OCI-LY7 (cell line): Measurements from ENCODE around the gene EPHA1. TPM values are rescaled to one million over a fixed set of nuclear protein-coding genes. Genes with fewer than 3 reads are reported as not detected.
"Not testable (repeated sequence)": the region's sequence is repeated elsewhere in the genome, so short reads cannot be mapped to it uniquely, and the experiment has no call there.

Experiments
- BruUV-seq: library from RNA; stranded (reverse); fragments of 400-500 nt; replicated peaks from 2 replicates; lab custom pipeline; 2021; lab: Mats Ljungman, UMichigan
- CTCF ChIA-PET: fragments of 300-600 bp; sonication (Branson Sonifier 250); formaldehyde crosslinking; loops from one replicate; lab custom pipeline; 2022; ENCODE audit warnings: antibody characterized with exemption; ENCODE audit not compliant: unreplicated experiment; lab: Charles Lee
- POLR2A ChIA-PET: fragments of 300-600 bp; sonication (Branson Sonifier 250); formaldehyde crosslinking; loops from one replicate; lab custom pipeline; 2022; ENCODE audit warnings: antibody characterized with exemption; lab: Charles Lee
- DNase-seq: peaks from one replicate; pipeline ENCODE4 v3.0.0-alpha.2; 2015; ENCODE audit warnings: low spot score
- H2AFZ ChIP-seq: fragments of 200-600 bp; sonication (generic), shearing (Covaris generic); 2 replicates; pipeline ENCODE4 v1.6.1; 2014; ENCODE audit warnings: mild to moderate bottlenecking, antibody characterized with exemption, low read length, moderate library complexity
- H3K27ac ChIP-seq: fragments of 200-600 bp; sonication (generic); 2 replicates; pipeline ENCODE4 v1.5.1; 2014; ENCODE audit warnings: mixed run types, low read depth, mild to moderate bottlenecking, moderate library complexity, low read length, inconsistent platforms; ENCODE audit not compliant: poor library complexity, severe bottlenecking
- H3K36me3 ChIP-seq: fragments of 200-600 bp; sonication (generic); 2 replicates; pipeline ENCODE4 v1.6.1; 2014; ENCODE audit warnings: mild to moderate bottlenecking, antibody characterized with exemption, low read length, moderate library complexity, mixed read lengths; ENCODE audit not compliant: insufficient read depth
- H3K4me1 ChIP-seq: fragments of 200-600 bp; sonication (generic); 2 replicates; pipeline ENCODE4 v1.5.1; 2014; ENCODE audit warnings: mild to moderate bottlenecking, low read length; ENCODE audit not compliant: insufficient read depth, poor library complexity, severe bottlenecking
- H3K4me2 ChIP-seq: fragments of 200-600 bp; sonication (generic); 2 replicates; pipeline ENCODE4 v1.6.1; 2014; ENCODE audit warnings: mild to moderate bottlenecking, low read length
- H3K4me3 ChIP-seq: fragments of 200-600 bp; sonication (generic); 2 replicates; pipeline ENCODE4 v1.5.1; 2014; ENCODE audit warnings: mild to moderate bottlenecking, low read depth, low read length; ENCODE audit not compliant: poor library complexity, severe bottlenecking
- H3K79me2 ChIP-seq: fragments of 200-600 bp; sonication (generic); 2 replicates; pipeline ENCODE4 v1.6.1; 2016; ENCODE audit warnings: low read depth, mild to moderate bottlenecking, low read length, moderate library complexity, mixed read lengths; ENCODE audit not compliant: insufficient read depth
- H3K9me2 ChIP-seq: fragments of 200-600 bp; sonication (generic); 2 replicates; pipeline ENCODE4 v1.6.1; 2016; ENCODE audit warnings: mild to moderate bottlenecking, low read length, mixed read lengths; ENCODE audit not compliant: insufficient read depth
- H3K9me3 ChIP-seq: fragments of 200-600 bp; sonication (generic); 2 replicates; pipeline ENCODE4 v1.6.1; 2014; ENCODE audit warnings: mild to moderate bottlenecking, mixed run types, low read length, mixed read lengths
- H4K20me1 ChIP-seq: fragments of 200-600 bp; sonication (generic); 2 replicates; pipeline ENCODE4 v1.6.1; 2014; ENCODE audit warnings: mild to moderate bottlenecking, antibody characterized with exemption, low read length, moderate library complexity, mixed read lengths; ENCODE audit not compliant: insufficient read depth
- CTCF ChIP-seq: fragments of 200-600 bp; sonication (generic); conservative IDR thresholded peaks from 2 replicates; pipeline ENCODE4 v1.5.1; 2014; ENCODE audit warnings: mild to moderate bottlenecking, antibody characterized with exemption, low read length, moderate library complexity, mixed read lengths
- EZH2phosphoT487 ChIP-seq: fragments of 200-600 bp; sonication (generic); IDR thresholded peaks from 2 replicates; pipeline ENCODE4 v1.6.1; 2018; ENCODE audit warnings: low read depth, borderline replicate concordance, mild to moderate bottlenecking, mixed run types, antibody characterized with exemption, low read length, moderate library complexity, mixed read lengths
- intact Hi-C: fragments of 100-400 bp; cut with micrococcal nuclease; formaldehyde crosslinking; loops from one replicate; pipeline ENCODE4 v1.10.0; 2022; ENCODE audit not compliant: unreplicated experiment
- total RNA-seq, 2 experiments: library from RNA; depleted of rRNA in 1 of 2; stranded (reverse); fragments of >200 nt in 1 of 2; shearing (Covaris generic) in 1 of 2; gene quantifications; 2 replicates each; pipeline ENCODE4 v1.2.3, GENCODE V29; 2014 to 2022

EPHA1 gene
- total RNA-seq, 2 experiments from 2014 or later = not detected

DNA sequence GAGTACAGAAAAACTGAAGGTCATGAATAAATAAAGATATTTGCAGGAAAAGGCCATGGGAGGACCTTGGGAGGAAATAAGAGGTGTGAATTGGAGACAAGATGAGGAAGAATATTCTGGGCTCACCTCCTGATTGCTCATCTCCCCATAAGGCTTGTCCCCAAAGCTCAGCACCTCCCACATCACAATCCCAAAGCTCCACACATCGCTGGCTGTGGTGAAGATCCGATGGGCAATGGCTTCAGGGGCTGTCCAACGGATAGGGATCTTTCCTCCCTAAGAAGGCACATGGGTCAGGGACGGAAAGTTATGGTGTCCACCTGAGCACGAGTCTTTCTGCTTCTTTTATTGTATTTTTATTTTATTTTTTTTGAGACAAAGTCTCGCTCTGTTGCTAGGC lies 14.6 kb downstream of the EPHA1 start:
- intact Hi-C loops = no loop called here
- Histone ChIP-seq H3K4me2 (no peak overlapping the region), H3K79me2 (no peaks in the 10 kb centered on the region), H3K36me3 (no peaks in the 10 kb centered on the region), H3K9me3 (no peaks in the 10 kb centered on the region), H4K20me1 (no peaks in the 10 kb centered on the region), H3K27ac (no peak overlapping the region), H3K4me1 (no peaks in the 10 kb centered on the region), H3K4me3 (no peak overlapping the region), H2AFZ (no peak overlapping the region), H3K9me2 (no peaks in the 10 kb centered on the region)
- no TSS peak for BruUV-seq
- ChIA-PET POLR2A (interaction anchor here (0.6 kb wide), 1 partner anchor 119 kb away, joined by 6 read pairs; no protein-coding TSS in a partner anchor), CTCF (no interaction called here)
- TF ChIP-seq EZH2phosphoT487 (no peak), CTCF (no peak)
- DNase-seq = no peak

DNA sequence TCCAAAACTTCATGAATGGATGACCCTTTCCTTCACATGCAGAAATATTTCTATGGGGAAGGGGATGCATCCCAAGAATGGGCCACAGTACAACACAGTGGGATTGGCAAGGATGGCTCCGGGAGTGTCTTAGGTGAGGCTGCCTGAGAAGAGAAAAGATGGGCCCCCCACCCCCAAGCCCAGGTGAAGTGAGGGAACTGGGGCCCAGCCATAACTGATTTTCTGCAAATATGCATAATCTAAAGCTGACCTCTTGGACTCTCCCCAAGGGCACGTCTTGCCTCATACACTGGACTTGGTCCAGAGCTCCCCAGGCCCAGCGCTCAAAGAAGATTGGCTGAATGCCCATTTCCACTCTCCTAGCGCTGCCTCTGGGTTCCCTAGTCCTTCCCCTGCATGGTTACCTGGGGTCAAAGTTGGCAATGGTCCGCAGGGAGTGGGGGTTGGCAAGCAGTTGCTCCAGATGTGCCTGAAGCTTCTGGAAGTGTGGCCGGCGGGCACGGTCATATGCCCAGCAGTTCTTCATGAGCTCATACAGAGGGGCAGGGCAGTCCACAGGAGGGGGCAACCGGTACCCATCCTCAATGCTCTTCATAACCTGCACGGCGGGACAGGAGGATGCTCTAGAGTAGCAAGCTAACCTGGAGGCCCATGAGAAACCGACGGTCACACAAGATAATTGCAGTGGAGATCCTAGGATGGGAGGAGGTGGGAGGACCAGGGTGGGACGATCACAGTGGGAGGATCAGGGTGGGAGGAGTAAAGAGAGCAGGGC lies 15.2 kb downstream of the EPHA1 start:
- Histone ChIP-seq H2AFZ (no peak overlapping the region), H3K36me3 (no peaks in the 10 kb centered on the region), H3K79me2 (no peaks in the 10 kb centered on the region), H3K27ac (no peak overlapping the region), H3K9me3 (no peaks in the 10 kb centered on the region), H3K4me2 (no peak overlapping the region), H3K4me1 (no peaks in the 10 kb centered on the region), H4K20me1 (no peaks in the 10 kb centered on the region), H3K9me2 (no peaks in the 10 kb centered on the region), H3K4me3 (no peak overlapping the region)
- DNase-seq = no peak
- intact Hi-C loops = no loop called here
- no TSS peak for BruUV-seq
- CTCF ChIA-PET = no interaction called here
- POLR2A ChIA-PET = interaction anchor here (0.6 kb wide), 1 partner anchor 119 kb away, joined by 6 read pairs; no protein-coding TSS in a partner anchor
- TF ChIP-seq EZH2phosphoT487 (no peak), CTCF (no peak)

GRCh38 chr7:143392875-143393266 lies 15.8 kb downstream of the EPHA1 start:
- Histone ChIP-seq H3K79me2 (no peaks in the 10 kb centered on the region), H3K27ac (no peak overlapping the region), H3K9me2 (no peaks in the 10 kb centered on the region), H2AFZ (no peak overlapping the region), H3K9me3 (no peaks in the 10 kb centered on the region), H3K4me1 (no peaks in the 10 kb centered on the region), H3K4me3 (no peak overlapping the region), H3K36me3 (no peaks in the 10 kb centered on the region), H3K4me2 (no peak overlapping the region), H4K20me1 (no peaks in the 10 kb centered on the region)
- POLR2A ChIA-PET = interaction anchor here (0.6 kb wide), 1 partner anchor 753 kb away, joined by 3 read pairs; no protein-coding TSS in a partner anchor
- TF ChIP-seq EZH2phosphoT487 (no peak), CTCF (no peak)
- CTCF ChIA-PET = no interaction called here
- no peak for DNase-seq
- BruUV-seq = no TSS peak
- intact Hi-C loops = no loop called here

DNA sequence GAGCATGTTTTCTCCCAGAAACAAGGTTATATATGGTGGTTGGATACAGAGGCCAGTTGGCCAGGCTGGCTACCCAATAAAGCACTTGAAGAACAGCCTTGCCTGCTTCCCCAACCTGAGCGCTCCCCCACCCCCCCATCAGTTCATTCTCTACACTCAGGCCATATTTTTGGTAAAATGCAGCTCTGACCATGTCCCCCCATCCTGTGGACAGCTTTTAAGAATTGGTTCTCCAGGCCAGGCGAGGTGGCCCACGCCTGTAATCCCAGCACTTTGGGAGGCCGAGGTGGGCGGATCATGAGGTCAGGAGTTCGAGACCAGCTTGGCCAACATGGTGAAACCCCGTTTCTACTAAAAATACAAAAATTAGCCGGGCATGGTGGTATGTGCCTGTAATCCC lies 16.2 kb downstream of the EPHA1 start:
- H3K9me2 ChIP-seq, DNase-seq, H3K4me1 ChIP-seq, H3K36me3 ChIP-seq, H3K4me3 ChIP-seq, BruUV-seq, H3K9me3 ChIP-seq, H3K4me2 ChIP-seq, CTCF ChIA-PET, H3K79me2 ChIP-seq, intact Hi-C loops, H4K20me1 ChIP-seq, H2AFZ ChIP-seq, H3K27ac ChIP-seq: not testable (repeated sequence)
- POLR2A ChIA-PET = interaction anchor here (0.6 kb wide), 1 partner anchor 753 kb away, joined by 3 read pairs; no protein-coding TSS in a partner anchor
